GM03348 (cell line): ENCODE measurements around the gene RNU1-3.
"Not testable (repeated sequence)": the region's sequence is repeated elsewhere in the genome, so short reads cannot be mapped to it uniquely, and the experiment has no call there.

Experiments
- DNase-seq: peaks from one replicate; pipeline ENCODE4 v3.0.0; 2012; ENCODE audit warnings: low spot score

The RNU1-3 gene

DNA sequence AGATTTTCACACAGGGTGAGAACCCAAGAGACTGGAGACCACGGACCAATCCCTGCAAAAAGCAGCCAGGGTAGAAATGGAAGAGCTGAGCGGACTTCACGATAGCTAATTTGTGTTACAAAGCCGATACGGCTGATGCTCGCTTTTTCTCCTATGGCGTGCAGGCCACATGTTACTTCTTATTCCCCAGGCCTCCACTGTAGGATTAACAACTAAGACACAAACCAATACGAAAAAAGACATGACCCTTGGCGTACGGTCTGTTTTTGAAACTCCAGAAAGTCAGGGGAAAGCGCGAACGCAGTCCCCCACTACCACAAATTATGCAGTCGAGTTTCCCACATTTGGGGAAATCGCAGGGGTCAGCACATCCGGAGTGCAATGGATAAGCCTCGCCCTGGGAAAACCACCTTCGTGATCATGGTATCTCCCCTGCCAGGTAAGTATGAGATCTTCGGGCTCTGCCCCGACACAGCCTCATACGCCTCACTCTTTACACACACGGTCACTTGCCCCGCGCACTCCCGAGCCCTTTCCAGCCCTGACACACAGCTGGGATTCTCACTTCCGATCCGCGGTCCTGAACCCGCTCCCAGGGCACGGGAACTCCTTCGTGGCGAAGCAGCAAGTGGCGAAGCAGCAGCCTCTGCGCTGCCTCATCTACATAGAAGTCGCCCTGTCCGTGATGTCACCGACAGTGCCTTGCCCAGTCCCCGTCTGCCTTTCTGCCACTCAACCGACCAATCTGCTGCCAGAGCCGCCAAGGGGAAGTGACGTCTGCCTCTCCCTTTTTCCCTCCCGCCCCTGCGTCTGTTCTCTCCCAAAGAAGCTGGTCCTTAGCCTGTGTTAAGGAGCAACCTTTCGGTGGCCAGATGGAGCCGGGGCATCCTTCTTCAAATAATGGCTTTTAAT, at the start of gene RNU1-3:
TSS of gene RNU1-3 (minus strand) at position 447 of the 912 bp plus-strand sequence.
- not testable (repeated sequence) for DNase-seq

DNA sequence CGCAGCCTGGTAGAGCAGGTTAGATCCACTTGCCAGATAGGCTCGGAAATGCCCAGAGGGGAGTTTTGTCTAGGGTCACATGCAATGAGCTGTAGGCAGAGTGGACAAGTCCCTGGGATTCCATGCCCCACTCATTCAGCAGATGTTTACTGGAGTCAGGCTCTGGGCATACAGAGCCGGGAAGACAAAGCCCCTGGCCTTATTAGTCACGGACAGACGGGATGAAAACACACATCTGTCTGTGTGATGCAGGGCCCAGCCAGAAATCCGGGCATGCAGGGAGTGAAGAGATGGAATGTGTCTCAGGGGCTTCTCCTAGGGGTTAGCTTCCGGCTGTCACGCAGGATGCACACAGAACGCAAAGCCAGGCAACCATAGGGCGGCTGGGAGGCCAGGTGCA, 46.7 kb upstream of the RNU1-3 start:
- DNase-seq = not testable (repeated sequence)

DNA sequence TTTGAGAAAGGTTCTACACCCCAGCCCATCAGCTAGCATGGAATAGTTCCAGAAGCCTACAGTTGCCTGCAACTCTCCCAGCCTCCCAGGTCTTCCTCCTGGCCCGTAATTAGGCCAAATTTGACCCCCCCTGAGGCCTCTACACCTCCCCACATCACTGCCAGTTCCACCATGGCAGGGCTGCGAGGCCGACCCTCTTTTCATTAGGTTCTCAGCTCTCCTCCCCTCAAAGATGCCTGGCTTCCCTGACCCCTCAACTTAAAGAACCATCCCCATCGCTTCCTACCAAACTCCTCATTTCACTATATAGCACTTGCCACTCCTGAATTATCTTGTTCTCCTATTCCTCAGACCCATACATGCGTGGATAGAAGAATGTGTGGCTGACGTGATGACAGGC, 46.2 kb upstream of the RNU1-3 start:
- not testable (repeated sequence) for DNase-seq

DNA sequence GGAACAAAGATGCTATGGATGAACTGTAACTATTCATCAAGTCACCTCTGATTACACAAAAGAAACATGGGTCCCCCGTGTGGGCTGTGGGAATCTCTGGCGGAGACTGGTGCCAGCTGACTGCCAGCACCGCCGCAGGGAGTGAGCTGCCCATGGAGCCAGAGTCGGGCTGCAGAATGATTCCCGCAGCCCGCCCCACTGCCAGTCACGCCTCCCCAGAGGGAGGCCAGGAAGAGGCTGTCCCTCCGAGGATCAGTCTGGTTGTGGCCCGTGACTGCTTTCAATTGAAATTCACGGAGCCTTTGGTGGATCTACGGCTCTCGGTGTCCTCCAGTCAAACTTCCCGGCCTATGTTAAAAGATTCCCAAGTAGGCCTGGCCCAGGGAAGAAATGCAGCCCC, 45.8 kb upstream of the RNU1-3 start:
- DNase-seq = not testable (repeated sequence)

DNA sequence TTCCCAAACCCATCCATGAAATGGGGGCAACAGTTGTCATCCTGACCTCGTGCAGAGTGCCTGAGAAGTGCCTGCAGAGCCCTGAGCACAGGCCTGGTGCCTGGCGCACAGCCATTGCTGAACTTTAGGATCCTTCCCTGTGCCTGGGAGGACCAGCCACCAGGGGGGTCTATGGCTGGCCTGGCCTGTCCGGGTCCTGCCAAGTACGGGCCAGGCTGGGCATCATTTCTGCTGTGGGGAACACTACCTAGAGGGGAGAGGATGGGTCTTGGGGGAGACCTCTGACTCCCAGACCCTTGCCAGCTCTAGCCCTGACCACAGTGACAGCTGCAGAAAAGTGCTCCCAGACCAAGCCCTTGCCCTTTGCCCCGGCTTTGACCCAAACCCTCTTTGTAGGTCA, 45.4 kb upstream of the RNU1-3 start:
- not testable (repeated sequence) for DNase-seq

DNA sequence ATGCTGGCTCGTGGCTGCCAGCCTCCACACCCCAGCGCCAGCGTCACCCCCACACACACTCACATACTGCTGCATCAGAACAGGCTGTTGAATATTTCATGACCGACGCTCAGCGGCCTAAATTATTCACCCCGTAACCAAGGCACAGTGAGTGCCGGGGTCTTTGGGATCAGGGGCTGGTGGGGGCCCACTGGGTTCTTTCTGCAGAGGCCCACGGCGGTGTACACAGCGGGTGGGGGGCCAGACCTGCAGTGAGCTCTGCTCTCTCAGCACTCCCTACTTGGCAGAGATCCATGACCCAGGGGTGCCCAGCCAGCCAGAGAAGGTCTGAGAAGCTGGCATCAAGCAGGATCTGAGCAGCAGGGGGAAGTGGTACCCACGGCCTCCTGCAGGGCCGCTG, 43.9 kb upstream of the RNU1-3 start:
- not testable (repeated sequence) for DNase-seq

DNA sequence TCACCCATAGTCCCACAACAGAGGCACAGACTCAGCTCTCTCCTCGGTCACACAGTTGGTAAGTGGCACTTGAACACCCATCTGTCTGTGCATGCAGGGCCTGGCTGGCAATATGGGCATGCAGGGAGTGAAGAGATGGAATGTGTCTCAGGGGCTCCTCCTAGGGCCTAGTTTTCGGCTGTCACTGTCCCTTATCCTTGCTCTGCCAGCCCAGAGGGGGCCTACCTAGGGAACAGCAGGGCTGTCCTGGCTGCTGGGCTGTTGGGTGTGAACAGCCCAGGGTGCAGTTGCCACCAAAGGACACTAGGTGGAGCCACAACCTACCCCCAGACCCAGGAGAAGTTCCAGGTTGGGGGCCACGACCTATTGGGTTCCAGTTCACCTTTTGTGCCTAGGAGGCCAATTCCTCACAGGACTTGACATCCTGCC, 42.9 kb upstream of the RNU1-3 start:
- not testable (repeated sequence) for DNase-seq

DNA sequence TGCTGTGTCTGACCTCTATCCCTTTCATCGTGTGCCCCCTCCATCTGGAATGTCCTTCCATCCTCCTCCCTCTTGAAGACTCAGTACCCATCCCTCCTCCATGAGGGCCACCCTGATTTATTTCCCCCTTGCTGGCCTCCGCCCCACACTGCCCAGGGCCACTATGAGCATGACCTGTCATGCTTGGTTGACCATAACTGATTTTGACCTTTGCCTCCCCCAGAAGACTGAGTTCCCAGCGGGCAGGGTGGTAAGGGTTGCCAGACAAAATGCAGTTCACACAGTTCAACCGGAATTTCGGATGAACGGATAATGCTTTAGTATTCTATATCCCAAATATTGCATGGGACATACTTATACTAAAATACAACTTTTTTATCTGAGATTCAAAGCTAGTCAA, 42.0 kb upstream of the RNU1-3 start:
- DNase-seq = not testable (repeated sequence)

DNA sequence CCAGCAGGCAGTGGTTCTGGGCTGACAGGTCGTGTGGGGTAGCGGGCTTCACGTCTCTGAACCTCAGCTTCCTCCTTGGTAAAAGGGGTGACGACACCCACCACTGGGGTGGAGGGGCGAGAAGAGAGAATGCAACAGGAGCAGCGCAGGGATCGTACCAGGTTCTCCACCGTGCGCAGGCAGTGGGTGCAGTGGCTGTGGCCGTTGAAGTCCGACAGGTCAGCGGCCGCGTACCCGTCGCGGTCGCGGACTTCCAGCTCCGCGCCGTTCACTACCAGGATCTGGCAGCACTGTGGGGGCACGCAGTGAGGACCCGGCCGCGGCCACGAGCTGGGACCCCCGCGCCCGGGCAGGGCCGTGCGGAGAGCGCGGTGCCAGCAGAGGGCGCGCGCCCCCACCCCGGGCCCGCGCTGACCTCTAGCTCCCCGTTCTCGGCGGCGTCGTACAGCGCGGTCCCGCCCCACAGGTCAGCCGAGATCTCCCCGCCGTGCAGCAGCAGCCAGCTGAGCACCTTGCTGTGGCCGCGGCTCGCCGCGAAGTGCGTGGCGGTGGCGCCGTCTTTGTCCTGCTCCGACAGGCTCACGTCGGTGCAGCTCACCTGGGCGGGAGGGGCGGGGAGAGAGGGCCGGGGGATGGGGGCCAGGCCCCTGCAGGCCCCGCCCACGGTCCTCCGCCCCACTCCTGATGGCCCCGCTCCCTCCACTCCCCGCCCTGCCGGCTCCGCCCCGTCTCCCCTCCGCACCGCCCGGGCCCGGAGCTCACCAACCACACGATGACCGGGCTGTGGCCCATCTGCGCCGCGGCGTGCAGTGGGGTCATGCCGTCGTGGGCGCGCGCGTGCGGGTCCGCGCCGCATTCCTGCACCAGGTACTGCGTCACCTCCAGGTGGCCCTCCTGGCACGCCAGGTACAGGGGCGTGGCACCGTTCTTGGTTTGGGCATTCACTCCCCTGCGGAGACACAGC, 40.7 kb upstream of the RNU1-3 start:
- DNase-seq = not testable (repeated sequence)

DNA sequence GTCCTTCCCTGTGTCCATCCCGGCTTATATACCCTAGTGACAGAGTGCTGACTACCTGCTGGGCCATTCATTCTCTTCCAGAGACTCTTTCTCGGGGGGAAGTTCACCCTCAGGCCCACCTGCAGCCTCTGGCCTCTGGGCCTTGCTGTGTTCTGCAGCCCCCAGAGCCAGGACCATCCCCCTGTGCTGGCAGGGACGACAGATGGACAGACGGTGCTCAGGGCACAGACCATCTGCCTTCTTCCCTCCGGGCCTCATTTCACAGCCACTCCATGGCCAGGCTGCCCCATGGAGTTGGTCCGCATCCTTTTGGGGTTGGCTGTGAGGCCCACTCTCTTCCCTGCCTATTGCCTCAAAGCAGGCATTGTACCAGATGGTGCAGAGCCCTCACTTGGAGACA, 39.6 kb upstream of the RNU1-3 start:
- not testable (repeated sequence) for DNase-seq

DNA sequence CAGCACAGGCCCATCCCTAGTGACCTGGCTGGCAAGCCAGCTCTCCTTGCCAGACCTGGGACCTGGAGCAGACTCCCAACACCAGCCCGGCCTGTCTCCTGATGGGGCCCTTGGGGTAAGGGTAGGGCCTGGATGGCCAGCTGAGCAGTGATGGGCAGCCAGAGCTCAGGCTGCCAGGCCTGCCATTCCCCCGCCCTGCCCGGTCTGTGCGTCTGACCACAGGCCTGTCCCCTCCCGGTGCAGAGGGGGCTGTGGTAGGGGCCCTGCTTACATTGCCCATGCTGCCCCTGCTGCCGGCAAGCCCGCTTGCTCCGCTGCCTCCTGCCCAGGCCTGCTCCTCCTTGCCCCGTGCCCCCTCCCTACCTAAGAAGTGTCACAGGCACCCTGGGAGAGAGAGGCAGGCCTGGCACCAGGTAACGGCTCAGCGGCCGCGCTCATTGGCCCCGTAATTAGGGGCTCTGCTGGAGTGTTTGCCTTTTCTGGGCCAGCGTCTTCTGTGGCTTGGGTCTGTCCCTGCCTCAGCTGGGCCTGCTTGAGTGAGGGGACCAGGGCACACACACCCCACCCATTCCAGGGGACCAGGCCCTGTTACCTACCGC, 37.9 kb upstream of the RNU1-3 start:
- DNase-seq = not testable (repeated sequence)

DNA sequence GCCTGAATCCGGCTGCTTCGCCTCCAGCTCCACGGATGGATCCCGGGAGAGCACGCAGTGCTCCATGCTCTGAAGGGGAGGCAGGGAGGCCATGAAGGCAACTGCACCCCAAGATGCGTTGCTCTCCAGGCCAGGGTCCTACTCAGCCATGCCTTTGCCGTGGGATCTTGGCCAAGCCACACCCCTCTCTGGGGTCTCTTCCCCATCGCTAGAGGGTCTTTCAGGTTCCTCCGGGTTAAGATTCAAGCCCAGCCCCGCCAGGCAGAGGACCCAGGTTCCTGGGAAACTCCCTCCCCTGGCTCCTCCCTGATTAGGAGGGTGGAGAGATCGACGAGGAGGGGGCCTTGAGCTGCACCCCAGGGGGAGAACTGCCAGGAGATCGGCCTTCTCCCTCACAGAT, 37.3 kb upstream of the RNU1-3 start:
- not testable (repeated sequence) for DNase-seq

DNA sequence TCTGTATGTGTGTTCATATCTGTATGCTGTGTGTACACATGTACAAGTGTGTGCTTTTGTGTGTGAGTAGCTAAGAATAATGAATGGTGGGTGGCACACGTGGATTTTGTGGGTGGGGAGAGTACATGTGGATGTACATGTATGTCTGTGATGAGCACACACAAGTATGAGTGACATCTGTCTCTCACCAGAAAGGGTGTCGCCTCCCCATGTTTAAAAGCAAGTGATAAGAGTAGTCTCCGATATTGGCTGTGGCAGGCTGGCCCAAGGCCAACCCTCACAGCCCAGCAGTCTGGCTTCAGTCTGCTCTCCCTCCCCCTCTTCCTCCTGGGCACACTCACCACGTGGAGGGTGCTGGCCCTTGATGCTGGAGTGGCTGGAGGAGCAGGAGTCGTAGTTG, 36.9 kb upstream of the RNU1-3 start:
- DNase-seq = not testable (repeated sequence)

DNA sequence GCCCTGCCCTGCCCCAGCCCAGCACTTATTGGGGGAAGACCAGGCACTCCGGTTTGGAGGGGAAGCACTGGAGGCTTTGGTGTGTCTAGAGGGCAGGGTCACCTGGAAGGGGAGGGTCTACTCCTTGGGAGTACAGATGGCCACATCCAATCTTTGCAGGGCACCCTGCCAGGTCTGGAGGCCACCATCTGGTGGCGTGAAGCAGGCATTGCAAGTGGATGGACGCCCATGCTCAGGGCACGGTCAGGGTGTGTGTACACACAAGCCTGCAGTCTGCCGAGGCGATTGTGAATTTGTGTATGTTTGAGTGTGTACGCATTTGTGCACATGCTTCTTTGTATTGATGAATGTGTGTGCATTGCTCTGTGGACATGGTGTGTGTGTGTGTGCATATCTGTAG, 36.4 kb upstream of the RNU1-3 start:
- DNase-seq = not testable (repeated sequence)

DNA sequence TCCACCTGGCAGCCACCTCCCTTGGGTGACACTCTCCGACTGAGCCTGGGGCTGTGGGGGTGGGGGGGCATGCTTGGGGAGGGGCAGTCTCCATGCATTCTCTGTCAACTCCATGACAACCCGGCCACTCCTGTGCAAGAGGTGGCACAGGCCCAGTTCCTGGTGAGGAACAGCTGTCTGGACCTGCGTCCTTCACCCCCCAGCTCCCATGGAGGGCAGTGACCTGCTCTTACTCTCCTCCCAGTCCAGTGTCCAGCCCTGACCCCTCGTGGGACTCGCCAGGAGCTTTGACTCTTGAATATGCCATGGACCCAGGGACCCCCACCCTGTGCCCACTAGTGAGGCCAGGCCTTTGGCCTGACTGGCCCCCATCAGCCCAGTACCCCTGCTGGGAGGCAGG, 35.5 kb upstream of the RNU1-3 start:
- DNase-seq = not testable (repeated sequence)

DNA sequence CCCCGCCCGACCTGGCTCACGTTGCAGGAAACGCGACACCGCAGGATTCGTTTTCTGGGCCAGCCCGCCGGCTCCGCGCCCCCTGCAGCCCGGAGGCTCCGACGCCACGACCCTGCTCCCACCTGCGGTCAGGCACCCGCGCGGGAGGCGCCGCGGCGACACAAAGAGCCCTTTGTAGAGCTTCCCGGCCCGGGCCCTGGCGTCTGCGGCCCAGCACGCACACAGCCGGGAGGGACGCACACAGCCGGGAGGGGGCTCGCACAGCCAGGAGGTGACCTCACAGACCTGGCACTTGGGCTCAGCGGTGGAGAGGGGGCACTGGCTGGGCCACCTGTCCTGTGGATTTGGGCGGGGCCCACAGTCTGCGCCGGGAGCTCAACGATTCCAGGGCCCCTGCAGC, 34.4 kb upstream of the RNU1-3 start:
- DNase-seq = not testable (repeated sequence)

DNA sequence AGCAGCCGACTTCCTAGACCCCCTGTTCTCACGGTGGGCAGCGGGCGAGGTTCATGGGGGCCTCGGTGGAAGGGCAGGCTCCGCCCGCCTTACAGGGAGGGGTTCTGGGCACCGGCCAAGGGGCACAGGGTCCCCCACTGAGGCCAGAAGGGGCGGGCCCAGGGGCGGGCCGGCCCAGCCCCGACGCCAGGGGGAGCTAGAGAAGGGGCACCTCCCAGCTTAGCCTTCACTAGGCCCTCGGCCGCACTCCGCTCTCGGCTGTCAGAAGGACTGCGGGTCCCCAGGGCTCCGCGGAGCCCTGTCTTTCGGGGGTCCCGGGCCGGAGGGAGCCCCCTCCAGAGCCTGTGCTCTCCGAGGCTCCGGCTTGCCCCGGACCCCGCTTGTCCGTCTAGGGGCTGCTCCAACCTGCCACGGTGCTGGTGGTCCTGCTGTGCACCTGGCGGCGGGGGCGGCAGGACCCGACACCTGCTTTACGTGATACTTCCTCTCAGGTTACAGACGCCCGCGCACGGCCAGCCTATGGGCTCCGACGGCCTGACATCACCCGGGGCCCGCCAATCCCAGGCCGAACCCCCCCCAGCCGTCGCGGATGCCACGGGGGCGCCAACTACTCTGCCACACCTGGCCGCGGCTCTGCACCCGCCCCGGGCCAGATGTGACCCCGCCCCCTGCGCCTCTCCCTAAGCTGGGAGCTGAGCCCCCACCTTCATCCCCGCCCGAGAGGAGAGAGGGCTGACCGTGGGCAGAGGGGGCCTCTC, 33.6 kb upstream of the RNU1-3 start:
- DNase-seq = not testable (repeated sequence)

DNA sequence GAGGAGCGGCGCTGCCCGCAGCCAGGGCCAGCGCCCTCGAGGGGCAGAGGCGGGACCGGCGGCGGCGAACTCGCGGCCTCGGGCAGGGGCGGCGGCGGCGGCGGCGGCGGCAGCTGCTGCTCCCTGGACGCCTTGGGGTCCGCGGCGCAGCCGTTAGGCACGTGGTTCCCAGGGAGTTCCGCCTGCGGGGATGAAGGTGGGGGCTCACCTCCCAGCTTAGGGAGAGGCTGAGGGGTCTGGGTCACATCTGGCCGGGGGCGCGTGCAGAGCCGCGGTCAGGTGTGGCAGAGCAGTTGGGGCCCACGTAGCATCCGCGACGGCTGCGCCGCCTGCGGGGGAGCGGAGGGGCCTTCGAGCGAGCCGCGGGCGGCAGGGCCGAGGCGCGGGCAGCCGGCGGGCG, 32.7 kb upstream of the RNU1-3 start:
- not testable (repeated sequence) for DNase-seq

DNA sequence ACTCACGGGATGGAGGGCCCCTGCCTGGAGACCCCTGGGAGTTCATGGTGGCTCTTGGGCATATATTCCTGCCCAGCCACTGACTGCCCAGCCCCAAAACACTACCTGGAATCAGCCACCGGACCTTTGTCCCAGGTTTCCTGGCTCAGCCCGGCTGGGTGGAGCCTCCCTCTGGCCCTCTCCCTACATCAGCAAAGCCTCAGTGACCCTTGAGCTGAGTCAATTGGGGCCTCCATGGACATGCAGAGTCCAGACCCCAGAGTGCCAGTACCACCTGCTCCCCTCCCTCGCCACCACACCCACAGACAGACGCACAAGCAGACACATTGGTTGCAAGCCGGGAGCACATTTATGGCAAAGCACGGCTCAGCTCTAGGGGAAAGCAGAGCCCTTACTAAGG, 30.4 kb upstream of the RNU1-3 start:
- DNase-seq = not testable (repeated sequence)

DNA sequence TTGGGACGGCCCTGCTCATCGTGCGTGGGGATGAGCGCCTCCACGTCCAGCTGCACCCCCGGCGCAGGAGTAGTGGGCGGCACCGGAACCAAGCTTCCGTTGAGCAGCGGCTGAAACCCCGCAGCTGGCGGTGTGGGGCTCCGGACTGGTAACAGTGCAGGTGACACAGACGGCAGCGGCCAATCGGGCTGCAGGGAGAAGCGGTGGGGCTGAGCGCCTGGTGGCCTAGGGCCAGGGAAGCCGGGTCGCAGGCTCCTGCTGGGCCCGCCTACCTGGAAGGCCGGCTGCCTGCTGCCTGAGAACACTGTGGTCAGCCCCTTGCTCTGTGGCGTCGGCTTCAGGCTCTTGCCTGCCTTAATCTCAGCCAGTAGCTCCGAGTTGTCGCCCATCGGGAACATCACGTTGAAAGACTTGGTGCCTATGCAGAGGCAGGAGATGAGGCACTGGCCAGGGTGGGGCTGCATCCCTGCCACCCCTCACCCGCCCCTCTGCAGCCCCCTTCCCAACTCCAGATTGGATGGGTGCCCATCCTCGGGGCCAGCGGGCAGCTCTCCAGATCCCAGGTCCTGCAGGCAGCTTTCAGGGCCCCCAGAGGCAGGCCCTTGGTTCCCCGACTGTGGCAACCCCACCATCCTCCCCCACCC, 29.9 kb upstream of the RNU1-3 start:
- not testable (repeated sequence) for DNase-seq

DNA sequence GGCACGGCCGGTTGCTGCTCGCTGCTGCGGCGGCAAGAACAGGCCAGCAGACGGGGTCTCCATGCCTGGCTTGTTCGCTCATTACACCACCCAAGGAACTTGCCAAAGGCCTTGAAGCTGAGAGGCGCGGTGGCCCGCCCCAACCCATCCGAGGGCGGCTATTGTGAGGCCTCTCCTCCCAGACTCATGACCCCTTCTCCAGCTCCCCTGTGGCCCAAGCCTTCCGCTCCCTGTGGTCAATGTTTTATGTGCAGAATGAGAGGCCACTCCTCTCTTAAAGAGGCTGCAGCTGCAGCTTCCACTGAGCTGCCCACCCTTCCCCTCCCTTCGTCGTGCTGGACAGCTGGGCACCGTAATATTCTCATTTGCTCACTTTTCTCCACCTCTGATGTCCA, 27.6 kb upstream of the RNU1-3 start:
- not testable (repeated sequence) for DNase-seq
